NCI-H187 treated with DMSO at 0.1 percent for 48 hours (cell line): Measurements from ENCODE around the gene TNFAIP2.

Experiments
- DNase-seq: peaks from one replicate; lab custom pipeline; 2025; lab: John Stamatoyannopoulos, UW

Gene TNFAIP2, protein sequence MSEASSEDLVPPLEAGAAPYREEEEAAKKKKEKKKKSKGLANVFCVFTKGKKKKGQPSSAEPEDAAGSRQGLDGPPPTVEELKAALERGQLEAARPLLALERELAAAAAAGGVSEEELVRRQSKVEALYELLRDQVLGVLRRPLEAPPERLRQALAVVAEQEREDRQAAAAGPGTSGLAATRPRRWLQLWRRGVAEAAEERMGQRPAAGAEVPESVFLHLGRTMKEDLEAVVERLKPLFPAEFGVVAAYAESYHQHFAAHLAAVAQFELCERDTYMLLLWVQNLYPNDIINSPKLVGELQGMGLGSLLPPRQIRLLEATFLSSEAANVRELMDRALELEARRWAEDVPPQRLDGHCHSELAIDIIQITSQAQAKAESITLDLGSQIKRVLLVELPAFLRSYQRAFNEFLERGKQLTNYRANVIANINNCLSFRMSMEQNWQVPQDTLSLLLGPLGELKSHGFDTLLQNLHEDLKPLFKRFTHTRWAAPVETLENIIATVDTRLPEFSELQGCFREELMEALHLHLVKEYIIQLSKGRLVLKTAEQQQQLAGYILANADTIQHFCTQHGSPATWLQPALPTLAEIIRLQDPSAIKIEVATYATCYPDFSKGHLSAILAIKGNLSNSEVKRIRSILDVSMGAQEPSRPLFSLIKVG

DNA sequence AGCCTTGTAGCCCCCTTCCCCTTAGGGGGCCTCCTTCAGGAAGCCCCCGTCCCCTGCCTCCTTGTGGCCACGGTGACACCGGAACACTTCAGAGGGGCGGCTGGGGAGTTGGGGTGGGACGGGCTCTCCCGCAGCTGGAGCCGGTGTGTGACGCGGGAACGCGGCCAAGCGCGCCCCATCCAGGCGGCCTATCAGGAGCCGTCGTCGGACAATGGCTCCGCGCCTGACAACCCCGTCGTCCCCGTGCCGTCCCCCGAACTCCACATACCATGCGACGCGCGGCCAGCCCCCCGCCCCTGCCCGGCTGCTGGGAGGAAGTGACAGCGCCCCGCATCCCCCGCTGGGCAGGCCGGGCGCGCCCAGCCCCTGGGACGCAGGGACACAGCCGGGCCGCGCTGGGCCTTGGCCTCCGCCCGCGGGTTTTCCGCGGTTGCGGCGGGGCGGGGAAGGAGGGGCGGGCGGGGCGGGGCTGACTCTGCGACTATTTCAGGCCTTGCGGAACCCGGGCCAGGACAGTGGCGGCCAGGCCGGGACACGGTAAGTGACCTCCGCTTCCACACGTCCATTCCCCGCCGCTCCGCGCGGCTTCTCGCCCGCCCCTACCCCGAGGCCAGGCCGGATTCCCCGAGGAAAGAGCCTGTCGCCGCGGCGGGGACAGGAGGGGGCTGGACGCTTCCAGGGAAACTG, at the start of gene TNFAIP2:
Gene TNFAIP2 (plus strand): TSS at position 515 of the 687 bp plus-strand sequence. CDS start 2,997 bp downstream, outside the sequence.
- no peak for DNase-seq

DNA sequence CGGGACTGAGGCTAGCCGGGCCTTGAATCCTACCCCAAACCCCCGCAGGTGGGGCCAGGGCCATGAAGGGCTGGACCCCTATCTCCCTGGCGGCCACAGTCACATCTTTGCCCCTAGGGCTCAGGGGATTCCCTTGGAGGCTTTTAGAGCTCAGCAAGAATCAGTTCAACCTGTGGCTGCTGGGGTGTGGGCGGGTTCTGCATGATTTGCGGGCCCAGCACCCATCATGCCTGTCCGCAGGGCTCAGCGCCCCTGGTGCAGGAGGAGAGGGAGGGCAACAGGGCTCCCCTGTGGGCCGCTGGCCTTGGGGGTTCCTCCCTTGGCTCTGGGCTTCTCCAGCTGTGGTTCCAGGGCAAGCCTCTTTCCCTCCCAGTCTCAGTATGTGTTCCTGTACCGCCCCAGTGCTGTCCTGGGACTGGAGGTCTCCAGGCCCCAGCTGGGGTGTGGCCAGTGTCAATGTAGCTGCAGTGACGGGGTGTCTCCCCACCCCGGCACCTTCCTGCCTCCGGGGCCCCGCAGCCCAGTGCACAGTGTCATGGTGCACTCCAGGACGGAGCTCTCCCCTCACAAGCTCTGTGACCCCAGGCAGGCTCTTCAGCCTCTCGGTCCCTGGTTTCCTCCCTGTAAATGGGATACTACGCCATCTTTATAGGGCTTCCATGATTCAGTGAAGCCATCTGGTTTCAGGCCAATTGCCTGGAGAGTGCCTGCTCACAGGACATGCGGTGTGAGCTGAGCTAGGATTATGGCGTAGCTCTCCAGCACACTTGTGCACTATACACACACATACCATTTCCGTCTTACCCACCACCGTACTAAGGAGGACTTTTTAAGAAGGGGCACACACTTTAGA, 49.2 kb upstream of the TNFAIP2 start:
- no peak for DNase-seq

DNA sequence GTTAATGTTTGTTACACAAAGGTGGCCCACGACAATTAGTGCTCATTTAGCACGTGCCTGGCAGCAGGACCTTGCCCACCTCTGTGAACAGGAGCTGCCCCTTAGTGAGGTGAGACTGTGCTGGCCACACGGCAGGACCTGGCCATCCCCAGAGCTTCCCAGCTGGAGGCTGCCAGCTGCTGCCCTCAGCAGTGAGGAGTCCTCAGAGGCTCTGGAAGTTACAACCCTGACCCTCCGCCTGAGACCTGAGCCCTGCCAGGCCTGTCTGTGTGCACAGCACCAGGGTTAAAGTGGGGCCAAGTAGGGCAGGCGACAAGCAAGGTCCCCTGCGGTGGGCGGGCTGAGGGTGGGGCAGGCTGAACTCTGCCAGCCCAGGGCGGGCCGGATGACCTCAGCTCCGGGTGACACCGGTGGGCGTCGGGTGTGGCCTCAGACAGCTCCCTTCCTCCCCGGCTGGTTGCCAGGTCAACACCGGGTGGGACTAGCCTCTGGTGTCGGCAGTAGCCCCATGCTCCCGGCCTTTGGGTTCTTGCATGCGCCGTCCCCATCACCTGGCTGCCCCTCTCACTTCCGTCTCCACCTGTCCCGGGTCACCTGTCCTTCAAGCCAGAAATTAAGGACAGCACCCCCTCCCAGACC, 48.4 kb upstream of the TNFAIP2 start:
- no peak for DNase-seq

DNA sequence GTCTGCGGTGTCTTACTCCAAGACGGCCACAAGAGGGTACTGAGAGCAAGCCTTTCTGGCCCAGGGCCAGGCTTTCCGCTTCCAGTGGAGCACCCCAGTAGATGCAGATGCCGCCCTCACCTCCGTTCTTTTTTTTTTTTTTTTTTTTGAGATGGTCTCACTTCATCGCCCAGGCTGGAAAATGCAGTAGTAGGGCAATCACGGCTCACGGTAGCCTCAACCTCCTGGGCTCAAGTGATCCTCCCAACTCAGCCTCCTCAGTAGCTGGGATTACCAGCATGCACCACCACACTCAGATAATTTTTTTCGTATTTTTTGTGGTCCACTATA, 44.9 kb upstream of the TNFAIP2 start:
- DNase-seq: peak; percentile 9

DNA sequence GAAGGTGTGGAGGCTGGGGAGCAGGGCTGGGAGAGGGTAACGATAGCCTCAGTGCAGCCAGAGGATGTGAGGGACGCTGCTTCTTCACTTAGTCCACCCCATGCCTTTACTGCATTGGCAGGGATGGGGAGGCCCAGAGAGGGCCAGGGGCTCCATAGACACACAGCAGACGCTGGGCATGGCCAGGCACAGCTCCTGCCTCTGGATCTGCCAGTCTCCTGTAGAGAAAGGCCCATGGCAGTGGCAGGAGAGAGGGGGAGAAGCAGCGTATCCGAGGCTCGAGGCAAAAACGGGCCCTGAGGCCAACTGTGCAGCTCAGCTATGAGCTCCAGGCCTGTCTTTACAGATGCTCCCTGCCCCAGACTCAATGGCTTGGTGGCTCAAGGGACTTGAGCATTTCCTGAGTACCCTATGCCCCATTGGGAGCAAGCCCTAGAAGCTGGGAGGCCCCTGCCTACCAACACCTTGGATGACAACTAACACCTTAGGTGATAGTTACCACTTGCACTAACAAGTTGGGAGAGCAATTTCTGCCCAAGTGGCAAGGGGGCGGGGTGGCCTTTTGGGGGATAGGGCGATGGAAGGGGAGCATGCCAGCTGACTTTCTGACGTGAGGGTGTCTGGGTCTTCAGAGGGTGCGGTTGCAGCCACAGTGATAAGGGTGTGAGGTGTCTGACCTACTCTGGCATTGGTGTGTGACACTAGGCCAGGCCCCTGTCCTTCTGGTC, 44.2 kb upstream of the TNFAIP2 start:
- DNase-seq: no peak

DNA sequence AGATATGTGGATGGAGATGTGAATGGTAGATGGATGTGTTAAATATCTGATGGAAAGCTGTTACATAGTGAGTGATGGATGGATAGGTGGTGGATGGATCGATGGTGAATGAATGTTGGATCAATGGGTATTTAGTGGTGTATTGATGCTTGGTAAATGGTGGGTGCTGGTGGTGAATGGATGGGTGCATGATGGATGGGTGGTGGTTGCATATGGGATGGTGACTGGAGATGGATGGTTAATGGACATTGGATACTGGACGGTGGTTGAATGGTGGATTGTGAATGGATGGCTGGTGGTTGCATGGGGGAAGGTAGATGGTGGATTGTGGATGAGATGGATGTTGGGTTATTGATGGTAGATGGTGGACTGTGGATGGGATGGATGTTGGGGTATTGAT, 41.3 kb upstream of the TNFAIP2 start:
- no peak for DNase-seq

DNA sequence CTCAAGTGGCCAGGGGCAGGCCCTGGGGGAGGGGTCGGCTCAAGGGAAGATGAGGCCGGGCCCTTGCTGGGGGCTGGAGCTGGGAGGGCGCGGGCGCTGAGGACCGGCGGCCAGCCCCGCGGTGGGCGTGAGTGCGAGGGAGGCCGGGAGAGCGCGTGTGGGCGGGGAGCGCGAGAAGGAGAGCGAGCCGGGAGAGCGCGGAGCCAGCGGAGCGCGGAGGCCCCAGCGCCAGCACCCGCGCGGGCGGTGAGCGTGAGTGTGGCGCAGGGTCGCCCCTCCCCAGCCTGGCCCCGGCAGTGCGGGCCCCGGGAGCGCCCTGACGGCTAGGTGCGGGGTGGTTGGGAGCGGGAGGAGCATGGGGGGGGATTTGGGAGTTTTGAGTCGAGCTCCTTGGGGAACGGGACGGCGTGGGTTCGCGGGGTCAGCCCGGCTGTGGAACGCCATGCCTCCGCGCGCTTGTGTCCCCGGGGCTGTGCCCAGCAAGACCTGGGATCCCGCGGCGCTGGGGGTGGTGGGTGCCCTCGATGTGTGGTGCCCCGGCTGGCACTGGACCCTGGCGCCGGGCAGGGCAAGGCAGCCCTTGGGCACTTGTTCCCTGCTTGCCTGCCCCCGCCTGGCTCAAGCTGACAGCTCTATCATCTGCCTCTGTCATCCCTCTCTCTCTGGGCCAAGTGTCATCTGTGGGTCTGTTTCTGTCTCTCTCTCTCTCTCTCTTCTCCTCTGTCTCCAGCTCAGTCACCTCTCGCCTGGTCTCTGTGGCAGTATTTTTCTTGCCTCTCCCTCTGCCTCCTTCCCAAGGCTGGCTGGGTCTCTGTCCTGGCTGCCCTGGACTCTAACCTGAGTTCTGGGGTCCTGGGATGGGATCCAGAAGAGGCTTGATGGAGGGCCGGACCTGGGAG, 39.0 kb upstream of the TNFAIP2 start, which contains the start of gene LBHD2:
Gene LBHD2 (plus strand): TSS at position 190 of the 899 bp plus-strand sequence. CDS start 1,803 bp downstream, outside the sequence.
- no peak for DNase-seq

DNA sequence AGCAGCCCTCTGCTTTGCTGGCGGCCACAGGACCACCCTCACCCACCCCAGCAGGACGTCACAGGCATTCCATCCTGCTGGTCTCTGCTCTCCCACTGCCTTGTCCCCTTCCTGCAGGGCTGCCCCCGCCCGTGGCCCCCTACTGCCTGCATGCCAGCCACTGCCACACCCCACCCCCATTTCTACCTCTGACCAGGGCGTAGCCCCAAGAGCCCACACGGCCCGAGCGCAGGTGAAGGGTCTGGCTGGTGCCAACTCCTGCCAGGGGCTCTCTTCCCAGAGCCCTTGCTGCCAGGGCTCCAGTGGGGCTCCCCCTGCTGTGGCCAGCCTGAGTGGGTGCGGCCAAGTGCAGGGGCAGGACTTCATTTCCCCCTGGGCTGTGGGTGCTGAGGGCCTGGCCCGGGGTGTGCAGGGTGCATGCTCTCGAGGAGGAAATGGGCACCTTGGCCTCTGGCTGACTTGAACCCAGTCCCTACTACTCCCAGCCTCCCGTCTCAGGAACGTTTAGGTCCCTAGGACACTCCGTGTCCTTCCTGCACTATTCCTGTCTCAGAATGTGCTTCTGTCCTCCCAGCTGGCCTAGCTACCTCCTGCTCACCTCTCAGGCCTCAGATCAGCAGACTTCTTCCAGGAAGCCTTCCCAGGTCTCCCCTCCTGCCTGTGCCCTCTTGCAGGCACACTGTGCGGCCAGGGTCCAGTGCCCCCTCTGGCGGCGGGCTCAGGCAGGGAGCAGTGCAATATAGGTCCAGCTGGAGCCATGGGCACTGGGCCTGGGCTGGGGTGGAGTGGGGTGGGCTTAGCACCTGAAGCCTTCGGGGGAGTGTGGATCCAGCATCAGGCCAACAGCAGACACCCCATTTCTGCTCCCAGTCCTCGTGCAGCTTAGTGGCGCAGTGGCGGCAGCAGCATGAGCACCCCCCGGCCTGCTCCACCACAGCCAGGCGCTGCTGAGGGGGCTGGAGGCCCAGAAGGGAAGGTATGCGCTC, 37.9 kb upstream of the TNFAIP2 start:
- no peak for DNase-seq

DNA sequence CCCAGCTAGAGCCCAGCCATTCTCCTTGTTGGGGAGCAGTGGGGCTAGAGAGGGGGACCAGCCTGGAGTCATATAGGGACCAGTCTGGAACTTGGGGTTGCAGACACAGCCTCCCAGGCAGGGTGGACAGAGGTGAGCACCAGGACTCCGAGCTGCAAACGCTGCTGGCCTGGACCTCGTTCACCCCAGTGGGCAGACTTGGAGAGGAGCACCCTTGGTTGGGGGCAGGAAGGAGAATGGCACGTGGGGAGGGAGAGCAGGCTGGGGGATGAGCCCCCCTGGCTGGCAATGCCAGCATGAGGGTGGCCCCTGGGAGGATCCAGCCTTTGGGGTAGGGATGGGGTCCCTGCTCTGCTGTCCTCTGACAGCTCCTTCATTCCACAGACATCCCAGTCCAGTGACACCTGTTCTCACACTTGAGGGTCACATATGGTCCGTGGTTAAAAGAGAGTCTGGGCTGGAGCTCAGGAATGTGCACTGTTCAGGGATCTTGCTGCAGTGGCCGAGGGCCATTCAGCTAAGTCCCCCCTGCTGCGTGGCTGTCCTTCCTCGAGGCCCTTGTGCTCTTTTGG, 36.4 kb upstream of the TNFAIP2 start:
- no peak for DNase-seq

DNA sequence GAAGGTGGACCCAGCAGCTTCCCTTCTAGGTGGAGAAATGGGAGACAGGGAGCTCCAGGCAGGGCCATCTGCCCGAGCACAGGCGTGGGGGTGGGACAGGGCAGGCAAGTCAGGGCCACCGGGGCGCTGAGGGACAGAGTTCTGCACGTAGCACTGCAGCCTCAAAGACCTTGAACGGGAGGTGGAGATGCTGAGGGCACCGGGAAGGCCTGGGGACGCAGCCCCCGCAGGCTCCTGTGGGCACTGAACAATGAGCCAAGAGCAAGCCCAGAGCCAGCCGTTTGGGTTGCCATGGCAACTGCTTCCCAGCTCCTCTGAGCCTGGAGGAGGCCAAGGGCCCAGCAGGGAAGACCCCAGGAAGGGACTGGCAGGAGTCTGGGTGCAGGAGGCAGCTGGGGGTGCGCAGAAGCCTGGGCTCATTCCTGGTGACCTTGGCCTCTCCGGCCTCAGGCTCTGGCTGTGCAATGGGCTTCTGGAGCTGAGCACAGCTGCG, 35.9 kb upstream of the TNFAIP2 start:
- DNase-seq: no peak

DNA sequence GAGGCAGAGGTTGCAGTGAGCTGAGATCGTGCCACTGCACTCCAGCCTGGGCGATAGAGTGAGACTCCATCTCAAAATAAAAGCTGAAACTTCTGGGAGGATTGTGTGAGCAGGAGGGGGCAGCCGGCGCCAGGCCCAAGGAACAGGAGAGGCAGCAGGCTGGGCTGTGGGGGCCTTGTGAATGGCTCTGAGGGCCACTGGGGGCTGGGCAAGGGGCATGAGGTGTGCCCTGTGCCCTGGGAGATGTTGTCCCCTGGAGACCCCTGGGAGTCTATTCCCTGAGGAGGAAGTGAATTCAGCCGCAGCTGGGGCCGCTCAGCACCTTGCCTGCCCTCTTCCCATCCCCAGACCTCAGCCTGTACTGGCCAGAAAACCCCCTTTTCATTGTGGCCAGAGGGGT, 34.3 kb upstream of the TNFAIP2 start:
- no peak for DNase-seq

DNA sequence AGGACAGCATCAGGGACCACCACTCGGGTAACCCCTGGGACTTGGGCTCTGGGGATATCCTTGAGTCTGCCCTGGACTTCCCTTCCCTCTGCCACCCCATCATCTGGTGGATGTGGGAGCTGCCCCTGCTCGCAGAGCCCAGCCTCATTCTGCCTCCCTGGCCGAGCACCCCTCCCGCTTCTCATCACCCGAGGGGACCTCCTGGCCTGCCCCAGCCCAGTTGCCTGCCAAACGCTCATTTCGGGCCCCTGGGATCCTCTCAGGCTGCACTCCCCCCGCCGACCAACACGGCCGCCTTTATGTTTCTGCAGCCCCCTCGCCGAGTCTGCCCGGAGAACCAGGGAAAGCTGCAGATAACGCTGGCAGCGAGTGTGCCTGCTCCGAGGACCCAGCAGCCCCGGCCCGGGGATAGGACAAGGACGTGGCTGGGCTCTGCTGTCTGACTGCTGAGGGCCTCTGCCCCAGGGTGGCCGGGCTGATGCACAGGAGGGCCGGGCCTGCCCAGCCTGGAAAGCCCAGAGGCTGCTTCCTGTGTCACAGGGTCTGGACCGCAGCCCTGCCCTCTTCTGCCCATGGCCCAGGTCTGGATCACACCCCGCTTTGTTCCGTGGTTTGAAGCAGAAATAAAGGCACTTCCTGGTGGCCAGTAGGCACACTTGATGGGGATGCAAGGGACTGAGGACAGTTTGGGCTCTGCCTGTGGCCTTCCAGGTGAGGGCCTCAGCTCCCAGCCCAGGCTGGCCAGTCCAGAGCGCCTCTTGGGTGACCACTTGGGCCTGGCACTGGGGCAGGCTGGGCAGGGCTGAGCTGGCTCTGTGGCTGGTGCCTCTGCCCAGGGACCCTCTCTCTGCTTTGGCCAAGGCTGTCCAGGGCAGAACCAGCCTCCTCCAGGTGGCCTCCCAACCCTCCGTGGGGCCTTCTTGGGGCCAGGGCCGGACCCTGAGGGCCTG, 33.6 kb upstream of the TNFAIP2 start:
- DNase-seq: no peak

DNA sequence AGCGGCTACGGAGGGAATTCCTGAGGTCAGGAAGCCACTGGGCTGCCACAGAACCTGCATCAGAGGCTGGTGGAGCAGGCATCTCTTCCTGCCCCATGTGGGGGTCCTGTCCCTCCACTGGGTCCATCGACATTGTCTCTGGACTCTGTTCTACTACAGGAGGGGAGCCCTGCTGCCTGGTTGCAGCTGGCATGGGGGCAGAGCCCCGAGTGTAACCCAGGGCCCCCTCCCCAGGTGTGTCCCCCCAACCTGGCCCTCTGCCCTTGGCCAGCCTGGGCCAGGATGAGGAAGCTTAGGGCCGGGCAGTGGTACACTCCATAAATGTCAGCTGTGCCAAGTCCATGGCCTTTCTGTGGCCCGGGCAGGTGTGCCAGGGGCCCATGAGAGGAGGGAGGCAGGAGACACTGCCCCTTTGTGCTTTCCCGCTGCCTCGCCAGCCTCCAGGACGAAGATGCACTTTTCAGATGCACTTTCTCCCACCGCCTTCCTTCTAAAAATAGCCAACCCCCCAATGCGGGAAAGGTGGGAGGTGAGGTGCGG, 32.7 kb upstream of the TNFAIP2 start:
- no peak for DNase-seq

DNA sequence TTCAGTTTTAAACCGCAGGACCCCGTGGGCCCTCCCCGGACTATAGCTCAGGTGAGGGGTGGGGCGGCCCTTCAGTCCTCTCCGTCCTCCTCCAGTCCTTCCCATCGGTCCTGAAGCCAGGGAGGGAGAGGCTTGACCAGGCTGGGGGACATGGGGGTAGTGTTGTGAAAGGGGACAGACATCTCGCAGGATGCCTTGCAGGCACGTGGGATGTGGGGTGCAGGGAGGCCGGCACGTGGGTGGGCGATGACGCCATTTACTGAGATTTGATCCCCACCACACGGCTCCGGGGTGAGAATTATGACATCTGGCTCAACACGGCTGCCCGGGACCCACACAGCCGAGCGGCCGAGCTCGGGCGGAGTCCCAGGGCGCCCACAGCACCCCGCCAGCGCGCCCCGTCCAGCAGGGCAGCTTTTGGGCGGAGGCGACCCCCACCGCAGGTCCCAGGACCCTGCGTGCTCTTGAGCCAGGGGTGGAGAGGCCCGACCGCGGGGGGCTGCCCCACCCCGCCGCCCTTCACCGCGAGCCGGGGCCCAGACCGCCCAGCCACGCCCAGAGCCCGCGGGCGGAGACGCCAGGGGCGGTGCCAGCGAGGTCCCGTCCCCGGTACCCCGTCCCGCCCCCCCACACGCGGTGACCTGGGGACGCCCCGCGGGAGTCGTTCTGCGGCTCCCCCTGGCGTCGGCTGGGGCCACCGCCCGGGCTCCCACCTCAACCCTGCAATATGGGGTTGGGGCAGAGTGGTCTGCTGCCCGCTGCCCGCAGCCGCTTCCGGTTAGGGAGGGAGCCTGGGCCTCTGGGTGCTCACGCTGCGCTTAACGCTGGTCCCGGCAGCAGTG, 32.0 kb upstream of the TNFAIP2 start:
- DNase-seq: no peak

DNA sequence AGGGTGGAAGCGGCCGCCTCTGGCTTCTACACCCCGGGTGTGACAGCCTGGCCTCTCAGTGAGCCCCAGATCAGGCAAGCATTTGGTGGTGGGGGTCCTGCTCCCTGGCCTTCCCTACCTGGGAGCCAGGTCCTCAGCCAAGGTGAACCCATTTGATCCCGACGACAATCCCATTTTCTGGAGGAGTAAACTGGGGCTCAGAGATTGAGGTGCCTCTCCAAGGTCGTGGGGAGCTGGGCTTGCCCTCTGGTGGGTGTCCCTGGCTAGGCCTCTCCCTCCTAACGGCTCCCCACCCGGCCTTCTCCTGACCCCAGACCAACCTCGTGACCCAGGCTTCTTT, 31.4 kb upstream of the TNFAIP2 start:
- no peak for DNase-seq
